Measurements from ENCODE around the gene PTPRM.

GRCh38 chr18:8133032-8133431 is 565.9 kb downstream of the PTPRM start:
- TF ChIP-seq SUZ12 (IDR thresholded peaks at IDR 0.05; ENCODE audit: extremely low read depth, insufficient read depth, insufficient read length), result no peak
- no peak for TF ChIP-seq YY1 (IDR thresholded peaks at IDR 0.05; ENCODE audit: insufficient read depth, insufficient read length)
